ELF-1 (cell line): ENCODE data around the gene ETV3.

ENCODE experiments used
- DNase-seq: peaks from one replicate; pipeline ENCODE4 v3.0.0-alpha.2; 2016; ENCODE audit warnings: low read depth, low spot score

ETV3 gene

GRCh38 chr1:157091668-157092273 is 46.4 kb downstream of the ETV3 start:
- DNase-seq = no peak

- DNase-seq = no peak
Measured at GRCh38 chr1:157091186-157091585, 47.0 kb downstream of the ETV3 start.

GRCh38 chr1:157090771-157091170 is 47.4 kb downstream of the ETV3 start:
- DNase-seq = no peak

- peak; percentile 92 for DNase-seq
Measured at GRCh38 chr1:157090196-157090647, 48.0 kb downstream of the ETV3 start.

GRCh38 chr1:157089789-157090188 is 48.4 kb downstream of the ETV3 start:
- no peak for DNase-seq

GRCh38 chr1:157088607-157089006 is 49.6 kb downstream of the ETV3 start:
- no peak for DNase-seq

- DNase-seq = no peak
Measured at GRCh38 chr1:157087030-157087429, 51.2 kb downstream of the ETV3 start.

- peak; percentile 46 for DNase-seq
Measured at GRCh38 chr1:157086299-157086698, 51.9 kb downstream of the ETV3 start.

GRCh38 chr1:157085421-157085820 is 52.8 kb downstream of the ETV3 start:
- DNase-seq = no peak

GRCh38 chr1:157084720-157085119 is 53.5 kb downstream of the ETV3 start:
- no peak for DNase-seq

GRCh38 chr1:157081707-157082106 is 56.5 kb downstream of the ETV3 start:
- DNase-seq = peak; percentile 28

- peak; percentile 90 for DNase-seq
Measured at GRCh38 chr1:157080714-157081113, 57.5 kb downstream of the ETV3 start.

GRCh38 chr1:157077394-157077793 is 60.8 kb downstream of the ETV3 start:
- DNase-seq = no peak

- DNase-seq = peak; percentile 89
Measured at GRCh38 chr1:157073944-157074685, 64.1 kb downstream of the ETV3 start.
